ENCODE results near the gene RFFL.

Gene RFFL

GRCh38 chr17:34996422-34997285, 66.9 kb downstream of the RFFL start:
- peak overlapping the region; percentile 74 for H3K27ac ChIP-seq
- no peaks in the 10 kb centered on the region for H3K27me3 ChIP-seq (ENCODE audit: control insufficient read depth, insufficient read depth, low read length)
- H3K79me2 ChIP-seq, result no peaks in the 10 kb centered on the region
- no peaks in the 10 kb centered on the region for H3K9me3 ChIP-seq (ENCODE audit: control insufficient read depth, low read length)
- no peak overlapping the region for H3K4me3 ChIP-seq (ENCODE audit: low read depth, low read length)
- H3K4me2 ChIP-seq (ENCODE audit: low read length), result no peak overlapping the region
- H3K9ac ChIP-seq, result no peak overlapping the region
- H2AFZ ChIP-seq, result no peak overlapping the region
- H3K4me1 ChIP-seq, result peaks cover 18% of the 10 kb centered on the region
- no peak for TF ChIP-seq CTCF (IDR thresholded peaks at IDR 0.05)
- H3K36me3 ChIP-seq (ENCODE audit: control insufficient read depth, insufficient read depth, low read length), result no peaks in the 10 kb centered on the region

- no peak for TF ChIP-seq CTCF (IDR thresholded peaks at IDR 0.05)
- Histone ChIP-seq H3K36me3 (ENCODE audit: control insufficient read depth, insufficient read depth, low read length) (no peaks in the 10 kb centered on the region), H3K4me3 (ENCODE audit: low read depth, low read length) (no peak overlapping the region), H3K9me3 (ENCODE audit: control insufficient read depth, low read length) (no peaks in the 10 kb centered on the region), H3K4me2 (ENCODE audit: low read length) (no peak overlapping the region), H3K79me2 (no peaks in the 10 kb centered on the region), H2AFZ (no peak overlapping the region), H3K27ac (no peak overlapping the region), H3K27me3 (ENCODE audit: control insufficient read depth, insufficient read depth, low read length) (no peaks in the 10 kb centered on the region), H3K9ac (no peak overlapping the region), H3K4me1 (peaks cover 13% of the 10 kb centered on the region)
These were observed 70.5 kb downstream of the RFFL start for GRCh38 chr17:34993031-34993430.

- Histone ChIP-seq H3K4me2 (ENCODE audit: low read length) (no peak overlapping the region), H3K9ac (no peak overlapping the region), H3K27ac (no peak overlapping the region), H3K9me3 (ENCODE audit: control insufficient read depth, low read length) (no peaks in the 10 kb centered on the region), H3K27me3 (ENCODE audit: control insufficient read depth, insufficient read depth, low read length) (no peaks in the 10 kb centered on the region), H3K79me2 (no peaks in the 10 kb centered on the region), H2AFZ (no peak overlapping the region), H3K4me3 (ENCODE audit: low read depth, low read length) (no peak overlapping the region), H3K36me3 (ENCODE audit: control insufficient read depth, insufficient read depth, low read length) (no peaks in the 10 kb centered on the region), H3K4me1 (no peaks in the 10 kb centered on the region)
- TF ChIP-seq CTCF (IDR thresholded peaks at IDR 0.05), result no peak
These were observed 71.9 kb downstream of the RFFL start for GRCh38 chr17:34991606-34992005.

GRCh38 chr17:34990921-34991365, 72.6 kb downstream of the RFFL start:
- no peaks in the 10 kb centered on the region for H3K9me3 ChIP-seq (ENCODE audit: control insufficient read depth, low read length)
- no peak for TF ChIP-seq CTCF (IDR thresholded peaks at IDR 0.05)
- H3K27ac ChIP-seq, result no peak overlapping the region
- no peaks in the 10 kb centered on the region for H3K79me2 ChIP-seq
- H3K9ac ChIP-seq, result no peak overlapping the region
- H2AFZ ChIP-seq, result no peak overlapping the region
- no peaks in the 10 kb centered on the region for H3K27me3 ChIP-seq (ENCODE audit: control insufficient read depth, insufficient read depth, low read length)
- H3K4me1 ChIP-seq, result no peaks in the 10 kb centered on the region
- no peak overlapping the region for H3K4me2 ChIP-seq (ENCODE audit: low read length)
- no peak overlapping the region for H3K4me3 ChIP-seq (ENCODE audit: low read depth, low read length)
- H3K36me3 ChIP-seq (ENCODE audit: control insufficient read depth, insufficient read depth, low read length), result no peaks in the 10 kb centered on the region

- Histone ChIP-seq H3K4me1 (no peaks in the 10 kb centered on the region), H3K27ac (no peak overlapping the region), H3K9me3 (ENCODE audit: control insufficient read depth, low read length) (no peaks in the 10 kb centered on the region), H3K79me2 (no peaks in the 10 kb centered on the region), H3K36me3 (ENCODE audit: control insufficient read depth, insufficient read depth, low read length) (no peaks in the 10 kb centered on the region), H3K4me3 (ENCODE audit: low read depth, low read length) (no peak overlapping the region), H2AFZ (no peak overlapping the region), H3K27me3 (ENCODE audit: control insufficient read depth, insufficient read depth, low read length) (no peaks in the 10 kb centered on the region), H3K4me2 (ENCODE audit: low read length) (no peak overlapping the region), H3K9ac (no peak overlapping the region)
- no peak for TF ChIP-seq CTCF (IDR thresholded peaks at IDR 0.05)
These were observed 74.0 kb downstream of the RFFL start for GRCh38 chr17:34989473-34989872.

Data from parathyroid adenoma (tissue), 2 donors.